ENCODE results near the gene G6PD. TPM values are rescaled to one million over a fixed set of nuclear protein-coding genes. Genes with fewer than 3 reads are reported as not detected.
"Not testable (repeated sequence)": the region's sequence is repeated elsewhere in the genome, so short reads cannot be mapped to it uniquely, and the experiment has no call there.

G6PD gene
- total RNA-seq, 1 donor from 2014 or later = 86.4 TPM

GRCh38 chrX:154592505-154592904 is 45.9 kb upstream of the G6PD start:
- H3K4me3 ChIP-seq = no peak overlapping the region
- DNase-seq (ENCODE audit: extremely low spot score in 2 of 2) = no peak
- intact Hi-C loops (cut with DNase I) = no loop called here
- TF ChIP-seq POLR2A (IDR thresholded peaks at IDR 0.05) (no peak), POLR2AphosphoS5 (IDR thresholded peaks at IDR 0.05; ENCODE audit: insufficient read depth in 1 of 2, low read depth in 1 of 2) (no peak)
- TF ChIP-seq, protein P1, sequence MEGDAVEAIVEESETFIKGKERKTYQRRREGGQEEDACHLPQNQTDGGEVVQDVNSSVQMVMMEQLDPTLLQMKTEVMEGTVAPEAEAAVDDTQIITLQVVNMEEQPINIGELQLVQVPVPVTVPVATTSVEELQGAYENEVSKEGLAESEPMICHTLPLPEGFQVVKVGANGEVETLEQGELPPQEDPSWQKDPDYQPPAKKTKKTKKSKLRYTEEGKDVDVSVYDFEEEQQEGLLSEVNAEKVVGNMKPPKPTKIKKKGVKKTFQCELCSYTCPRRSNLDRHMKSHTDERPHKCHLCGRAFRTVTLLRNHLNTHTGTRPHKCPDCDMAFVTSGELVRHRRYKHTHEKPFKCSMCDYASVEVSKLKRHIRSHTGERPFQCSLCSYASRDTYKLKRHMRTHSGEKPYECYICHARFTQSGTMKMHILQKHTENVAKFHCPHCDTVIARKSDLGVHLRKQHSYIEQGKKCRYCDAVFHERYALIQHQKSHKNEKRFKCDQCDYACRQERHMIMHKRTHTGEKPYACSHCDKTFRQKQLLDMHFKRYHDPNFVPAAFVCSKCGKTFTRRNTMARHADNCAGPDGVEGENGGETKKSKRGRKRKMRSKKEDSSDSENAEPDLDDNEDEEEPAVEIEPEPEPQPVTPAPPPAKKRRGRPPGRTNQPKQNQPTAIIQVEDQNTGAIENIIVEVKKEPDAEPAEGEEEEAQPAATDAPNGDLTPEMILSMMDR (IDR thresholded peaks at IDR 0.05) = no peak
- no peaks in the 10 kb centered on the region for H3K4me1 ChIP-seq
- H3K36me3 ChIP-seq = no peaks in the 10 kb centered on the region
- H3K9me3 ChIP-seq = no peaks in the 10 kb centered on the region
- no peaks in the 10 kb centered on the region for H3K27me3 ChIP-seq
- no peak overlapping the region for H3K27ac ChIP-seq

- intact Hi-C loops (cut with DNase I); H3K4me1 ChIP-seq; H3K27me3 ChIP-seq; H3K9me3 ChIP-seq; H3K4me3 ChIP-seq; H3K36me3 ChIP-seq; DNase-seq (ENCODE audit: extremely low spot score in 2 of 2); H3K27ac ChIP-seq: not testable (repeated sequence)
These were observed 43.8 kb upstream of the G6PD start for GRCh38 chrX:154590415-154590814.

- H3K4me3 ChIP-seq; intact Hi-C loops (cut with DNase I); H3K9me3 ChIP-seq; DNase-seq (ENCODE audit: extremely low spot score in 2 of 2); H3K4me1 ChIP-seq; H3K27me3 ChIP-seq; H3K36me3 ChIP-seq; H3K27ac ChIP-seq: not testable (repeated sequence)
These were observed 38.0 kb upstream of the G6PD start, which contains the start of gene CTAG1A for GRCh38 chrX:154584585-154585183. CTAG1A (plus strand) TSS chrX:154585133; CDS start chrX:154585207, 74 bp downstream.

- DNase-seq (ENCODE audit: extremely low spot score in 2 of 2); H3K27ac ChIP-seq; intact Hi-C loops (cut with DNase I); H3K4me3 ChIP-seq; H3K9me3 ChIP-seq; H3K36me3 ChIP-seq; H3K4me1 ChIP-seq; H3K27me3 ChIP-seq: not testable (repeated sequence)
These were observed 36.3 kb upstream of the G6PD start for GRCh38 chrX:154582994-154583393.

- H3K4me3 ChIP-seq; H3K36me3 ChIP-seq; H3K4me1 ChIP-seq; DNase-seq (ENCODE audit: extremely low spot score in 2 of 2); H3K27me3 ChIP-seq; H3K27ac ChIP-seq; H3K9me3 ChIP-seq; intact Hi-C loops (cut with DNase I): not testable (repeated sequence)
These were observed 28.4 kb upstream of the G6PD start for GRCh38 chrX:154575076-154575475.

GRCh38 chrX:154573061-154573460 is 26.4 kb upstream of the G6PD start:
- H3K9me3 ChIP-seq; H3K27me3 ChIP-seq; intact Hi-C loops (cut with DNase I); H3K36me3 ChIP-seq; H3K4me3 ChIP-seq; H3K27ac ChIP-seq; DNase-seq (ENCODE audit: extremely low spot score in 2 of 2); H3K4me1 ChIP-seq: not testable (repeated sequence)

GRCh38 chrX:154570361-154570760 is 23.7 kb upstream of the G6PD start:
- H3K4me1 ChIP-seq; H3K27ac ChIP-seq; H3K9me3 ChIP-seq; DNase-seq (ENCODE audit: extremely low spot score in 2 of 2); intact Hi-C loops (cut with DNase I); H3K36me3 ChIP-seq; H3K4me3 ChIP-seq; H3K27me3 ChIP-seq: not testable (repeated sequence)

DNA sequence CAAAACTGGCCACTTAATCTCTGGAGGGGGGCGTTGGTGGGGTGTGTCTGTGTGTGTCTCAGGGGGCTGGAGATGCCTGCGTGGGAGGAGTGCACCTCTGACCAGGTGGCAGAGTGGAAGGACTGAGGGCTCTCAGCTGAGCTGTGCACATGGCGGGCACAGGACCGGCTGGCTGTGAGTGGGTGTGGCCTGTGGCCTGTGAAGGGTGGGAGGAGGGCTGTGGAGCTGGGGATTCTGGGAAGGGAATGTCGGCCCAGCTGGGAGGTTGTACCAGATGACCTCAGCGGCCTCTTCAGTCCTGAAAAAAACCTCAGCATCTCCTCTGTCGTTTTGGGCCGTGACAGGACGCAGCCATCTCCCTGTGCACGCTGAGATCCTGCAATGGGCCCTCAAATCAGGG is 15.6 kb upstream of the G6PD start:
- DNase-seq (ENCODE audit: extremely low spot score in 2 of 2); H3K4me1 ChIP-seq; H3K27me3 ChIP-seq; H3K27ac ChIP-seq; H3K4me3 ChIP-seq; H3K36me3 ChIP-seq; H3K9me3 ChIP-seq; intact Hi-C loops (cut with DNase I): not testable (repeated sequence)

DNA sequence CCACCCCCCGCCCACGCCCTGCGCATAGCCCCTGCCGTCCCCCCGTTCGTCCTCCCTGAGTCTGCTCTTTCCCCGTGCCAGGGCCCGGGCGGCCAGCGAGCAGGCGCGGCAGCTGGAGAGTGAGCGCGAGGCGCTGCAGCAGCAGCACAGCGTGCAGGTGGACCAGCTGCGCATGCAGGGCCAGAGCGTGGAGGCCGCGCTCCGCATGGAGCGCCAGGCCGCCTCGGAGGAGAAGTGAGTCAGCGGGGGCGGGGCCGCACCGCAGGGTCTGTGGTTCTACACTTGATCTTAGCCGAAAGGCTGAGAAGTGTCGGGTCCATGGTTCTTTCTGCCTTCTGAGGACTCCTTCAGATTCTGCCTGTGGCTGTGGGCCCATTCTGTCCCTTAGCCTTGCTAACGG is 13.7 kb upstream of the G6PD start:
- H3K27me3 ChIP-seq; H3K4me3 ChIP-seq; H3K9me3 ChIP-seq; H3K36me3 ChIP-seq; DNase-seq (ENCODE audit: extremely low spot score in 2 of 2); intact Hi-C loops (cut with DNase I); H3K4me1 ChIP-seq; H3K27ac ChIP-seq: not testable (repeated sequence)

GRCh38 chrX:154558896-154559295 is 12.2 kb upstream of the G6PD start:
- H3K27ac ChIP-seq; intact Hi-C loops (cut with DNase I); H3K27me3 ChIP-seq: not testable (repeated sequence)

GRCh38 chrX:154558060-154558690 is 11.5 kb upstream of the G6PD start:
- DNase-seq (ENCODE audit: extremely low spot score in 2 of 2); intact Hi-C loops (cut with DNase I); H3K36me3 ChIP-seq; H3K4me3 ChIP-seq; H3K9me3 ChIP-seq; H3K27ac ChIP-seq; H3K27me3 ChIP-seq; H3K4me1 ChIP-seq: not testable (repeated sequence)

More at GRCh38 chrX:154558896-154559295, 12.2 kb upstream of the G6PD start:
- not testable (repeated sequence) for H3K4me1 ChIP-seq; DNase-seq (ENCODE audit: extremely low spot score in 2 of 2); H3K36me3 ChIP-seq; H3K9me3 ChIP-seq; H3K4me3 ChIP-seq

DNA sequence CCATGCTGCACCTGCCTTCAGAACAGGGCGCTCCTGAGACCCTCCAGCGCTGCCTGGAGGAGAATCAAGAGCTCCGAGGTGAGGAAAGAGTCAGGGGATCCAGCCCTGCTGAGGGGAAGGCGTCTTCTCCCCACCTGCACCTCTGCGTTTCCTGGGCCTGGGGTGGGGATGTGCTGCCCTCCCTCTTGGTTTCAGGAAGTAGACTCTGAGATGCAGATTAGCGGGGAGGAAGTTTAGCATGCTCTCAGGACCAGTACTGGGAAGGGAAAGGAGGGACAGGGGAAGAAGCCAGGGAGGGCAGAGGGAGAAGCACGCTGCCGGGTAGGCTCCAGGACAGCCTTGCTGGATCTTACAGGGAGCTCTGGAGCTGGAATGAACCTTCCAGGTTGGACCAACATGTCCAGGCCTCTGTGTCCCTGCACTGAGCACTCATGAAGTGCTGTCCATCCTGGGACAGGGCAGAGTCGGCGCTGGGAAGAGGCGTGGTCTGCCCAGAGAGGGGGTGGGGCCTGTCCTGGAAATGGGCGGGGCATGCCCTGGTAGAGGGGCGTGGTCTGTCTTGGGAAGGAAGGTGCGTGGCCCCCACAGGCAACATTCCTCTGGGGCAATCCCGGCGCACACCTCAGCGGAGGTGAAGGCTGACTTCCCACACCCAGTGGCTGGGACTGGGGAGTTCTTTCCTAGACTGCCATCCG is 5.6 kb upstream of the G6PD start:
- intact Hi-C loops (cut with DNase I); H3K36me3 ChIP-seq; H3K9me3 ChIP-seq; H3K27me3 ChIP-seq; DNase-seq (ENCODE audit: extremely low spot score in 2 of 2); H3K4me3 ChIP-seq; H3K27ac ChIP-seq: not testable (repeated sequence)
- peaks cover 12% of the 10 kb centered on the region for H3K4me1 ChIP-seq
